ENCODE measurements around the gene TNFSF9. TPM values are rescaled to one million over a fixed set of nuclear protein-coding genes. Genes with fewer than 3 reads are reported as not detected.

TNFSF9 gene, protein sequence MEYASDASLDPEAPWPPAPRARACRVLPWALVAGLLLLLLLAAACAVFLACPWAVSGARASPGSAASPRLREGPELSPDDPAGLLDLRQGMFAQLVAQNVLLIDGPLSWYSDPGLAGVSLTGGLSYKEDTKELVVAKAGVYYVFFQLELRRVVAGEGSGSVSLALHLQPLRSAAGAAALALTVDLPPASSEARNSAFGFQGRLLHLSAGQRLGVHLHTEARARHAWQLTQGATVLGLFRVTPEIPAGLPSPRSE
- 10 to 100 TPM in 3 of 4 donors, 1 to 10 TPM in 1; 6.3 to 21.6 (median 17.8) TPM for total RNA-seq

DNA sequence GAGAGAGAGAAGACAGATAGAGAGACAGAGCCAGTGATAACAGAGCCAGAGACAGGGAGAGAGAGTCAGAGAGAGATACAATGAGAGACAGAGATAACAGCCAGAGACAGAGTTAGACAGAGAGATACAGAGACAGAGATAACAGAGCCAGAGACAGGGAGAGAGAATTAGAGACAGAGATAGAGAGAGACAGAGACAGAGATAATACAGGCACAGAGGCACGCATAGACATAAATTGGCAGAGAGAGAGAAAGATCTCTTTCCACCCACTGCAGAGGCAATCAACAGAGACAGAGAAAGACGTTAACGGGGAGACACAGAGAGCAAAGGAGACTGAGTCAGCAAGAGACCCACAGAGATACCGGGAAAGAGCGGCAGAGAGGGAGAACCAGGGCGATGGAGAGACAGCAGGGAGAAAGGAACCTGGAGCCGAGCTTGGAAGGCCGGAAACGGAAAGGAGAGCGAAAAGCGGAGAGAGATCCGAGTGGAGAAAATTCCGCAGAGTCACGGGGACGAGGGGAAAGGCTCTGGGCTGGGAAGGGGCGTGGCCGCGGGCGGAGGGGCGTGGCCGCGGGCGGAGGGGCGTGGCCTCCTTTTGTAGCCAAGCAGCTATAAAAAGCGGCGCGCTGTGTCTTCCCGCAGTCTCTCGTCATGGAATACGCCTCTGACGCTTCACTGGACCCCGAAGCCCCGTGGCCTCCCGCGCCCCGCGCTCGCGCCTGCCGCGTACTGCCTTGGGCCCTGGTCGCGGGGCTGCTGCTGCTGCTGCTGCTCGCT is at the start of gene TNFSF9:
Gene TNFSF9 (plus strand): TSS at position 641 of the 777 bp plus-strand sequence. CDS start 11 bp downstream, at position 652.
- Histone ChIP-seq H3K36me3 (peaks cover 0 to 10% (median 0%) of the 10 kb centered on the region in 3 donors), H3K27me3 (peaks cover 0 to 40% (median 0%) of the 10 kb centered on the region in 4 donors), H3K27ac (peak within 1 kb of the TSS; percentile 66 to 89 (median 82)), H3K4me3 (peak within 1 kb of the TSS; percentile 59 to 76 (median 68)), H3K9me3 (no peaks in the 10 kb centered on the region), H3K4me1 (peaks cover 18 to 59% (median 23%) of the 10 kb centered on the region in 3 donors)
- intact Hi-C loops (cut with DNase I), result no loop called here
- TF ChIP-seq, protein P1, sequence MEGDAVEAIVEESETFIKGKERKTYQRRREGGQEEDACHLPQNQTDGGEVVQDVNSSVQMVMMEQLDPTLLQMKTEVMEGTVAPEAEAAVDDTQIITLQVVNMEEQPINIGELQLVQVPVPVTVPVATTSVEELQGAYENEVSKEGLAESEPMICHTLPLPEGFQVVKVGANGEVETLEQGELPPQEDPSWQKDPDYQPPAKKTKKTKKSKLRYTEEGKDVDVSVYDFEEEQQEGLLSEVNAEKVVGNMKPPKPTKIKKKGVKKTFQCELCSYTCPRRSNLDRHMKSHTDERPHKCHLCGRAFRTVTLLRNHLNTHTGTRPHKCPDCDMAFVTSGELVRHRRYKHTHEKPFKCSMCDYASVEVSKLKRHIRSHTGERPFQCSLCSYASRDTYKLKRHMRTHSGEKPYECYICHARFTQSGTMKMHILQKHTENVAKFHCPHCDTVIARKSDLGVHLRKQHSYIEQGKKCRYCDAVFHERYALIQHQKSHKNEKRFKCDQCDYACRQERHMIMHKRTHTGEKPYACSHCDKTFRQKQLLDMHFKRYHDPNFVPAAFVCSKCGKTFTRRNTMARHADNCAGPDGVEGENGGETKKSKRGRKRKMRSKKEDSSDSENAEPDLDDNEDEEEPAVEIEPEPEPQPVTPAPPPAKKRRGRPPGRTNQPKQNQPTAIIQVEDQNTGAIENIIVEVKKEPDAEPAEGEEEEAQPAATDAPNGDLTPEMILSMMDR (IDR thresholded peaks at IDR 0.05), result no peak
- peak in 3 of 4 donors; percentile 51 to 93 (median 86) for TF ChIP-seq POLR2A (IDR thresholded peaks at IDR 0.05)
- no peak for DNase-seq
- WGBS, 2 donors, result 1% methylated on average over 26 to 29 of the region's 44 CpGs

DNA sequence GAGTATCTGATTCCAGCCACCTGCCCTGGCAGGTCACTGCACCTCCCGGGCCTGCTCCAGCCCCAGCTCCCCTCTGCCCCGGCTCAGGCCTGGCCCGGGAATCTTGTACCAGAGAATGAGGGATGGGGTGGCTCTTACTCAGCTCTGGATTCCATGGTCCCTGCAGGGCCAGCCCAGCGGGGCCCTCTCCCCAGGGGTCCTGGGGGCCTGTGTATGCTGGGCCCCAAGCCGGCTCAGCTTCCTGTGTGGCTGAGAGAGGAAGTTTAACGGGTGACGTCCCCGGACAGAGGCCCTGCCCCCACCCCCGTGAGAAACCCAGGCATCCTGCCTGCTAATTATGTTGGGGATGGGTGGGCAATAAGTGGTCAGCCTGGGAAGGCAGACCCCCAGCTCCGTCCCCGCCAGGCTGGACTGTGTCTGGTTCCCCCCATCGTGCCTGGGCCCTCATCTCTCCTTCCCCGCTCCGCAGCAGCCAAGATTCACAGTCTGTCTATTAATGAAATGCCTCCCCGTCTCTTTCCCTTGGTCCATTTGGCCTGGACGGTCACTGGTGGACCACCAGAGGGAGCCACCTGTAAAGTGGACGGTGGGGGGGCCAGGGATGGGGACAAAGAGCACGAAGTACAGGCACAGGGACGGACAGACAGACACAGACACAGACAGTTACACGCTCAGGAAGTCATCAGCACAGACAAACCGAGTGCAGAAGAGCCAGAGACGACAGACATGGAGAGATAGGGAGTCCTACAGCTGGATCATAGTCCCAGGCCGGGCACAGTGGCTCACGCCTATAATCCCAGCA is 49.1 kb upstream of the TNFSF9 start, which contains the start of gene DENND1C:
Gene DENND1C (minus strand): TSS at position 247 of the 802 bp plus-strand sequence. CDS start 92 bp downstream, at position 155.
- Histone ChIP-seq H3K4me3 (peak within 1 kb of the TSS in 3 of 4 donors; percentile 27 to 61 (median 39)), H3K36me3 (no peaks in the 10 kb centered on the region), H3K9me3 (no peaks in the 10 kb centered on the region), H3K4me1 (peaks cover 0 to 14% (median 1%) of the 10 kb centered on the region in 3 donors), H3K27ac (peak within 1 kb of the TSS; percentile 14 to 67 (median 64)), H3K27me3 (peaks cover 0 to 45% (median 0%) of the 10 kb centered on the region in 4 donors)
- TF ChIP-seq, protein P1 (IDR thresholded peaks at IDR 0.05), result peak in 3 of 6 experiments; percentile 17 to 34 (median 19)
- TF ChIP-seq POLR2A (IDR thresholded peaks at IDR 0.05), result peak in 1 of 4 donors; percentile 40
- intact Hi-C loops (cut with DNase I), result no loop called here
- 41% methylated on average over 7 of the region's 24 CpGs; no CpG with 5 or more reads in 1 of the 2 donors for WGBS, 2 donors
- peak; percentile 23 for DNase-seq

DNA sequence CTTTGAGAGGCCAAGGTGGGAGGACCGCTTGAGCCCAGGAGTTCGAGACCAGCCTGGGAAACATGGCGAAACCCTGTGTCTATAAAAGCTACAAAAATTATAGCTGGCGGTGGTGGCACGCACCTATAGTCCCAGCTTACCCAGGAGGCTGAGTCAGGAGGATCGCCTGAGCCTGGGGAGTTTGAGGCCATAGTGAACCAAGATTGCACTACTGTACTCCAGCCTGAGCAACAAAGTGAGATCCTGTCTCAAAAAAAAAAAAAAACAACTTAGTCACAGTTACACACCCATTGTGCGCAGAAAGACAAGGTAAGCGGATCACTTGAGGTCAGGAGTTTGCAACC is 48.5 kb upstream of the TNFSF9 start:
- no peaks in the 10 kb centered on the region for H3K36me3 ChIP-seq
- peaks cover 0 to 39% (median 0%) of the 10 kb centered on the region in 4 donors for H3K27me3 ChIP-seq
- H3K27ac ChIP-seq, result peak overlapping the region in 2 of 4 donors; percentile 65 to 67
- TF ChIP-seq, protein P1 (IDR thresholded peaks at IDR 0.05), result no peak
- no peak for TF ChIP-seq POLR2A (IDR thresholded peaks at IDR 0.05)
- no peak for DNase-seq
- H3K4me3 ChIP-seq, result no peak overlapping the region
- intact Hi-C loops (cut with DNase I), result no loop called here
- peaks cover 0 to 10% (median 0%) of the 10 kb centered on the region in 3 donors for H3K4me1 ChIP-seq
- WGBS, 2 donors, result 90 to 95% methylated on average over 7 to 8 of the region's 8 CpGs
- H3K9me3 ChIP-seq, result no peaks in the 10 kb centered on the region

DNA sequence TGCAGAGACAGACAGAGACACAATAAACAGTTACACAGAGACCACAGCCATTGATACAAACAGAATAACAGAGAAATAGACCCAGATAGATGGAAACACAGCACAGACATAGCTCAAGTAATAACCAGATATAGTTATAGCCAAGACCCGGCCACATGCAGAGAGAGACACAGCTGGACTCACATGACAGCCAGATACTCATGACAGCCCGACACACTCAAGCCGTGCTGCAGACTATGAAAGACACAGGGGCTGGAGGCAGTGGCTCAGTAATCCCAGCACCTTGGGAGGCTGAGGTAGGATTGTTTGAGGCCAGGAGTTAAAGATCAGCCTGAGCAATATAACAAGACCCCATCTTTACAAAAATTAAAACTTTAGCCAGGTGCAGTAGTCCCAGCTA is 47.6 kb upstream of the TNFSF9 start:
- WGBS, 2 donors, result 34 to 48% methylated on average over 2 to 3 of the region's 3 CpGs
- Histone ChIP-seq H3K27ac (no peak overlapping the region), H3K27me3 (peaks cover 0 to 32% (median 0%) of the 10 kb centered on the region in 4 donors), H3K9me3 (no peaks in the 10 kb centered on the region), H3K4me1 (peaks cover 0 to 10% (median 0%) of the 10 kb centered on the region in 3 donors), H3K4me3 (no peak overlapping the region), H3K36me3 (no peaks in the 10 kb centered on the region)
- intact Hi-C loops (cut with DNase I), result no loop called here
- no peak for DNase-seq
- TF ChIP-seq, protein P1 (IDR thresholded peaks at IDR 0.05), result no peak
- TF ChIP-seq POLR2A (IDR thresholded peaks at IDR 0.05), result no peak

Measured in esophagus squamous epithelium (tissue), 5 donors.